Lower lobe of right lung (tissue), 2 donors: ENCODE measurements around the gene PTPN14. TPM values are rescaled to one million over a fixed set of nuclear protein-coding genes. Genes with fewer than 3 reads are reported as not detected.

ENCODE experiments used
- ATAC-seq, 2 donors: fragments of 200-7000 bp; cut with Tn5 transposase; one replicate each; pipeline ENCODE4 v1.9.1; 2020 to 2022; ENCODE audit warnings: mild to moderate bottlenecking in 2 of 2, moderate library complexity in 2 of 2
- DNase-seq: peaks from one replicate; pipeline ENCODE4 v3.0.0-alpha.2; 2020
- H3K27ac ChIP-seq: fragments of 200-600 bp; one replicate; pipeline ENCODE4 v1.8.0; 2022
- H3K27me3 ChIP-seq: fragments of 200-600 bp; one replicate; pipeline ENCODE4 v1.8.0; 2022; ENCODE audit warnings: low read depth
- H3K36me3 ChIP-seq: fragments of 200-600 bp; one replicate; pipeline ENCODE4 v1.8.0; 2022; ENCODE audit warnings: mild to moderate bottlenecking
- H3K4me1 ChIP-seq: fragments of 200-600 bp; one replicate; pipeline ENCODE4 v1.8.0; 2022
- H3K4me3 ChIP-seq: fragments of 200-600 bp; one replicate; pipeline ENCODE4 v1.8.0; 2022; ENCODE audit warnings: mild to moderate bottlenecking
- H3K9me3 ChIP-seq: fragments of 200-600 bp; one replicate; pipeline ENCODE4 v1.8.0; 2022
- intact Hi-C: fragments of 100-400 bp; cut with DNase I; formaldehyde crosslinking; loops from one replicate; pipeline ENCODE4 v1.11.0; 2022
- total RNA-seq: library from RNA; stranded (reverse); fragmentation: NEBNext Ultra II Directional; extraction: Animal tissue kit (Norgen Biotek cat#: 25700); gene quantifications from one replicate; pipeline ENCODE4 v1.2.1, GENCODE V29; 2021
- TF ChIP-seq, protein P1 (sequence below): fragments of 200-600 bp; IDR thresholded peaks from one replicate; pipeline ENCODE4 v1.8.0; 2022; ENCODE audit warnings: antibody characterized with exemption, mild to moderate bottlenecking
- donor health status: DM: no; HTN: yes; CAD: no; lungs with severe emphysema.

The PTPN14 gene
- total RNA-seq, 1 donor from 2014 or later = 34.1 TPM

DNA sequence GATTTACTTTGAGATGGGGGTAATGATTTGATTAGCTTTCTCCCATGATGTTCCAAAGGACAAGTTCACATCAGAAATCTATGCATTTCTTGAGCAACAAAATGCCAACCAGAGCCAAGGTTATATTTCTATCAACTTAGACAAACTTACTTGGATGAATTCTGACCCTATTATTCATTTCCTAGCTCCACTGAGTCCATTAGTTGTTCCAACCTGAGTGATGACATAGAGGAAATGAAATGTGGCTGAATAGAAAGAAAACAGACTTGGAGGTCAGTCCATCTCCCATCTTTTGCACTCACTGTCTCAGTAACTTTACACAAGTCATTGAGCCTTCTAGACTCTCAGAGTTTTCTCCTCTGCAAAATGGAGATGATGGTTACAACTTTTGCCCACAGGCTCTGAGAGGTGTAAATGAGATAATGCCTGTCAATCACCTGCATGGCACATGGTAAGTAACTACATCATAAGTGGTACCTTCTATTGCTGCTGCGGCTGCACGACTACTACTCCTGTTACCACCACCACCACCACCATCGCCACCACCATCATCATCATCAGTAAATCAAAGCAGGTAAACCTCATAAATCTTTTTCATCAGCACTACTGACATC is 98.2 kb downstream of the PTPN14 start:
- H3K27me3 ChIP-seq = no peaks in the 10 kb centered on the region
- no peak for DNase-seq
- no peaks in the 10 kb centered on the region for H3K9me3 ChIP-seq
- no peak for ATAC-seq
- no peak overlapping the region for H3K4me3 ChIP-seq
- H3K27ac ChIP-seq = no peak overlapping the region
- TF ChIP-seq, protein P1, sequence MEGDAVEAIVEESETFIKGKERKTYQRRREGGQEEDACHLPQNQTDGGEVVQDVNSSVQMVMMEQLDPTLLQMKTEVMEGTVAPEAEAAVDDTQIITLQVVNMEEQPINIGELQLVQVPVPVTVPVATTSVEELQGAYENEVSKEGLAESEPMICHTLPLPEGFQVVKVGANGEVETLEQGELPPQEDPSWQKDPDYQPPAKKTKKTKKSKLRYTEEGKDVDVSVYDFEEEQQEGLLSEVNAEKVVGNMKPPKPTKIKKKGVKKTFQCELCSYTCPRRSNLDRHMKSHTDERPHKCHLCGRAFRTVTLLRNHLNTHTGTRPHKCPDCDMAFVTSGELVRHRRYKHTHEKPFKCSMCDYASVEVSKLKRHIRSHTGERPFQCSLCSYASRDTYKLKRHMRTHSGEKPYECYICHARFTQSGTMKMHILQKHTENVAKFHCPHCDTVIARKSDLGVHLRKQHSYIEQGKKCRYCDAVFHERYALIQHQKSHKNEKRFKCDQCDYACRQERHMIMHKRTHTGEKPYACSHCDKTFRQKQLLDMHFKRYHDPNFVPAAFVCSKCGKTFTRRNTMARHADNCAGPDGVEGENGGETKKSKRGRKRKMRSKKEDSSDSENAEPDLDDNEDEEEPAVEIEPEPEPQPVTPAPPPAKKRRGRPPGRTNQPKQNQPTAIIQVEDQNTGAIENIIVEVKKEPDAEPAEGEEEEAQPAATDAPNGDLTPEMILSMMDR = no peak
- intact Hi-C loops = no loop called here
- no peaks in the 10 kb centered on the region for H3K36me3 ChIP-seq
- H3K4me1 ChIP-seq = peaks cover 11% of the 10 kb centered on the region

DNA sequence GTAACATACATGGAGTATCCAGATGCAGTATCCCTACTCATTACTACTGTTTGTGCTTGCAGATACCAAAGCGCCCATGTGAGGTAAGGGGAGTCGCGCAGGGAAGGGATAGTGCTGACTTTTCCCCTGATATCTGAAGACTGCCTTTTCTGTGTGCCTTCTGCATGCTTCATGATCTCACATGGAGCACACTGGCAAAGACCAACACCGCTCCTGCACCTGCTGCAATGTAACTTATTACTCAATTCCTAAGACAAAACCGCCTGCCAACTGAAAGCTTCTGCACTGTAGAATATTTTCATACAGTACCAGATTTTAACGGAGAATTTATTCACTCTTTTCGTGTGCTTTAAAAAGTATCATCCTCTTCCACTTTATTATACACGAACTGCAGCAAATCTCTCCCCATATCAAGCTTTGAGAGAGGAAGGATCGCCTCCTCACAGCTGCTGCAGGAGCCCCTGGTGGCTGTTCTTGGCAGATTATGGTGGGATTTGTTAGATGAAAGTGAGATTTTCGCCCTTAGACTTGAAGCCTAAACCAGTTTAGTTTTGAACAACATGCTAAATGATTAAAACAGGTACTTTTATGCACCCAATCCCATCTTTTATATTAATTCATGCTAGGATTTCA is 99.1 kb downstream of the PTPN14 start:
- peaks cover 11% of the 10 kb centered on the region for H3K4me1 ChIP-seq
- H3K4me3 ChIP-seq = no peak overlapping the region
- intact Hi-C loops = no loop called here
- no peaks in the 10 kb centered on the region for H3K27me3 ChIP-seq
- no peak overlapping the region for H3K27ac ChIP-seq
- ATAC-seq = no peak
- no peaks in the 10 kb centered on the region for H3K9me3 ChIP-seq
- no peaks in the 10 kb centered on the region for H3K36me3 ChIP-seq
- TF ChIP-seq, protein P1 = no peak
- no peak for DNase-seq

DNA sequence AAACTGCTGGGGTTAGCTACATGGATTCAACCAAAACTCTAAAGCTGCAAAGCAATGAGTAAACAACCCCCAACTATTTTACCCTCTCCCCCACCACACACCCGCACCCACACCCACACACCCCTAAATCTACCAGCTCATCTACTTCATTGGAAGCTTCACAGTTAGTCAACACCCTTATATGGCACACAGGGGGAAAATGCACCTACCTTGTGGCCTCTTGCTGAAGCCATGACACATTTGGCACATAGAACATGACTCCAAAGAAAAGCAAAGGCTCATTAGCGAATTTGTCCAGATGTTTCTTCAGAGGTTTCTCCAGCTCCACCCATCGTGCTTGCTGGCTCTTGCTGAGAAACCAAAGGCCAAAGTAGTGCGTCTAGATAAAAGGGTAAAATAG is 99.8 kb downstream of the PTPN14 start:
- H3K27ac ChIP-seq = no peak overlapping the region
- H3K27me3 ChIP-seq = no peaks in the 10 kb centered on the region
- H3K4me3 ChIP-seq = no peak overlapping the region
- no peak for DNase-seq
- intact Hi-C loops = no loop called here
- TF ChIP-seq, protein P1 = no peak
- H3K4me1 ChIP-seq = peaks cover 11% of the 10 kb centered on the region
- ATAC-seq = no peak
- H3K9me3 ChIP-seq = no peaks in the 10 kb centered on the region
- no peaks in the 10 kb centered on the region for H3K36me3 ChIP-seq

DNA sequence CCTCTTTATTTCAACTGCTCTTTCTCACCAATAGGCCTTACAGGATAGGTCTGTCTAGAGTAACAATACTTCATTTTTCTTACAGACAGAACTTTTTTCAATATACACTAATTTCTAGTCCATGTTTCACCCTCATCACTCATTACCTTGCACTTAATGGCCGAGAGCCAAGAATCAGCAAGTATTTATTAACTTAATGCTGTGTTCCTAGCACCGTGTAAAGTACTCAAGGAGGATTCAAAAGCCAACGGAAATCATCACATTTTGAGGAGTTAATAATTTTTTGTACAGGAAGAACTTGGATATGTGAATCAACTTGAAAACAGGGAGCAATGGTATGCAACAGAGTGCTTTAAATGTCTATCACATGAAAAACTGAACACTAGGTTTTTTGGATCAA is 102.0 kb downstream of the PTPN14 start:
- TF ChIP-seq, protein P1 = no peak
- ATAC-seq (no peak), DNase-seq (no peak)
- Histone ChIP-seq H3K27me3 (no peaks in the 10 kb centered on the region), H3K4me1 (no peaks in the 10 kb centered on the region), H3K36me3 (no peaks in the 10 kb centered on the region), H3K27ac (no peak overlapping the region), H3K4me3 (no peak overlapping the region), H3K9me3 (no peaks in the 10 kb centered on the region)
- intact Hi-C loops = no loop called here

DNA sequence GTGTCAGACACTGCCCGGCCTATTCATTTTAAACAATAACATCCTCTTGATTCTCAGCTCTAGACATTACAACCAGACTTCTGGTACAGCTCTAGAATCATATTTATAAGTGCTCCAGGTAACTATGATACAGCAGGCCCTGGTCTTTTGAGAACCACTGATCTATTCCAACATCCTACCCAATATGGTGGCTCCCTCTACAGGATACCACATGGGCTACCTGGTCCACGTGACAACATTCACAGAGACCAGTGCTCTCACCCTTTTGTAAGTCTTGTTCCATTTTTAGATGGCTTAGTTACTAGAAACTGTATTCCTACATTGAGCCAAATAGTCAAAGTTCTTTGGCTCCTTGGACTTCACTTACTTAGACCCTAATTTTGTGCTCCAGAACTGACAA is 102.9 kb downstream of the PTPN14 start:
- DNase-seq (no peak), ATAC-seq (no peak)
- no peaks in the 10 kb centered on the region for H3K36me3 ChIP-seq
- H3K4me3 ChIP-seq = no peak overlapping the region
- H3K27ac ChIP-seq = no peak overlapping the region
- TF ChIP-seq, protein P1 = no peak
- no peaks in the 10 kb centered on the region for H3K27me3 ChIP-seq
- no peaks in the 10 kb centered on the region for H3K4me1 ChIP-seq
- no peaks in the 10 kb centered on the region for H3K9me3 ChIP-seq
- intact Hi-C loops = no loop called here
